OCI-LY7 (cell line): ENCODE results near the gene QPCTL.

Experiments used
- CTCF ChIP-seq: fragments of 200-600 bp; sonication (generic); conservative IDR thresholded peaks from 2 replicates; pipeline ENCODE4 v1.5.1; 2014; ENCODE audit warnings: mild to moderate bottlenecking, antibody characterized with exemption, low read length, moderate library complexity, mixed read lengths
- EZH2phosphoT487 ChIP-seq: fragments of 200-600 bp; sonication (generic); IDR thresholded peaks from 2 replicates; pipeline ENCODE4 v1.6.1; 2018; ENCODE audit warnings: low read depth, borderline replicate concordance, mild to moderate bottlenecking, mixed run types, antibody characterized with exemption, low read length, moderate library complexity, mixed read lengths

GRCh38 chr19:45660636-45661035, 31.8 kb upstream of the QPCTL start:
- TF ChIP-seq CTCF (no peak), EZH2phosphoT487 (no peak)
